GM13977 (cell line): Measurements from ENCODE around the gene RD3L.

Experiments
- DNase-seq: peaks from one replicate; pipeline ENCODE4 v3.0.0; 2012; ENCODE audit warnings: low spot score
- in situ Hi-C: fragments of 300-500 bp; cut with MboI; formaldehyde crosslinking; loops from one replicate; pipeline ENCODE4 v1.12.0; 2022; ENCODE audit warnings: low sequenced_read_pairs, low pct_unique_long_range_greater_than_20kb, mixed read lengths, inconsistent platforms; ENCODE audit not compliant: unreplicated experiment
- TF ChIP-seq, protein P1 (sequence below): IDR thresholded peaks from 2 replicates; pipeline ENCODE4 v1.5.1; 2012; ENCODE audit warnings: mild to moderate bottlenecking, control low read depth; ENCODE audit not compliant: insufficient read depth; ENCODE audit errors: extremely low read depth, missing control alignments

RD3L gene

DNA sequence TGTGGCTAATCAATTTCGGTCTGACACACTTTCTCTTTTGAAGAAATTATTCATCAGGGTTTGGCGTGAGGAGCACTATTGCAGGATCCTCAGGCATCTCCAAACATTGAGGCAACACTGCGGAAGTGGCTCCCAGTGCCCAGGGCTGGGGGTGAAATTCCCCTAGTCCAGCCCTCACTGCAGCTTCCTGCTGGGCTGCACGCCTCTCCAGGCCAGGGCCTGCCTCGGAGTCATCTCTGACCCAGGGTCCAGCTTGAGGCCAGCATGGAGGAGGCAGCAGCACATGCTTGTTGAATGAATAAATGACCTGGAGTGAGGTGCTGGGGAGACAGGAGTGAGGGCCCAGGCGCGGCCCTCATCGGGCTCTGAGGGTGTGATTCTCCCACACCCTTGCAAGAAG, 50.1 kb downstream of the RD3L start:
- in situ Hi-C loops, result no loop called here
- TF ChIP-seq, protein P1, sequence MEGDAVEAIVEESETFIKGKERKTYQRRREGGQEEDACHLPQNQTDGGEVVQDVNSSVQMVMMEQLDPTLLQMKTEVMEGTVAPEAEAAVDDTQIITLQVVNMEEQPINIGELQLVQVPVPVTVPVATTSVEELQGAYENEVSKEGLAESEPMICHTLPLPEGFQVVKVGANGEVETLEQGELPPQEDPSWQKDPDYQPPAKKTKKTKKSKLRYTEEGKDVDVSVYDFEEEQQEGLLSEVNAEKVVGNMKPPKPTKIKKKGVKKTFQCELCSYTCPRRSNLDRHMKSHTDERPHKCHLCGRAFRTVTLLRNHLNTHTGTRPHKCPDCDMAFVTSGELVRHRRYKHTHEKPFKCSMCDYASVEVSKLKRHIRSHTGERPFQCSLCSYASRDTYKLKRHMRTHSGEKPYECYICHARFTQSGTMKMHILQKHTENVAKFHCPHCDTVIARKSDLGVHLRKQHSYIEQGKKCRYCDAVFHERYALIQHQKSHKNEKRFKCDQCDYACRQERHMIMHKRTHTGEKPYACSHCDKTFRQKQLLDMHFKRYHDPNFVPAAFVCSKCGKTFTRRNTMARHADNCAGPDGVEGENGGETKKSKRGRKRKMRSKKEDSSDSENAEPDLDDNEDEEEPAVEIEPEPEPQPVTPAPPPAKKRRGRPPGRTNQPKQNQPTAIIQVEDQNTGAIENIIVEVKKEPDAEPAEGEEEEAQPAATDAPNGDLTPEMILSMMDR, result no peak
- DNase-seq, result no peak

GRCh38 chr14:103891667-103892215, 50.6 kb downstream of the RD3L start:
- in situ Hi-C loops, result no loop called here
- DNase-seq, result no peak

DNA sequence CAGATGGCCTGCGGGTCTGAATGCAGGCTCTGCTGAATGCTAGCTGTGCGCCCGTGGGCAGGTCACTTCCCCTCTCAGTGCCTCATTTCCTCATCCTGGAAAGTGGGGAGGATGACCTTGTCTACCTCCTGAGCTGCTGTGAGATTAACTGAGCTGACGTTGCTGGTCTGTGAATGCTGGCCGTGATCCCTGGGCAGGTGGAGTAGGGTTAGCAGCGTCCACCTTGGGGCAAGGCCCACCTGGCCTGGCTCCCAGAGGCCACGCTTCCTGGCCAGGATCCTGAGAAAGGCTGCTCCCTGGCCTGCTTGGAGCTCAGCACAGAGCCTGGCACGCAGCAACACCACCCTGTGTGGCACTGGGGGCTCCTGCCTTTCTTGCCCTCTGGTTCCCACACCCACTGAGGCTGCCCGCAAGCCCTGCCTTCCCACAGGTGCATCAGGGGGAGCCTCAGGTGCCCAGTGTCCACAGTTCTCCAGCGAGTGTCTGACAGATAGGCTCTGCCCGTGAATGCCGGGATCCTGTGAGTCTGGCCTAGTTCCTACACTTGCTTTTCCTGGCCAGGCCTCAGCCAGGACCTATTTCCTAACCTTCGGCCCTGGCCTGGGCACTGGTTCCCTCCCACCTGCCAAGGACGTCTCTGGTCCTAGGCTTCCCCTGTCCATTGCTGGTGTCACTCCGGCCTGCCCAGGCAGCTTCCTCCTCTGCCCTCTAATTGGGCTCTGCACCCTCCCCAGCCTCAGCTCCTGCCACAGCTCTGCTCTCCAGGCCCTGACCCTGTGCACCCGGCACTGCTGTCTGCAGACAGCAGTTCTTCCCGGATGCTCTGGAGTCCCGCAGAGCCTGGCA, 51.3 kb downstream of the RD3L start:
- in situ Hi-C loops, result no loop called here
- DNase-seq, result no peak
- TF ChIP-seq, protein P1, result no peak

More at GRCh38 chr14:103891667-103892215, 50.6 kb downstream of the RD3L start:
- TF ChIP-seq, protein P1, result no peak
